Retinal pigment epithelial cell (primary cell): Measurements from ENCODE around the gene STK17B.

Source experiments
- DNase-seq: peaks from one replicate; pipeline ENCODE4 v3.0.0-alpha.2; 2010; ENCODE audit warnings: low read depth
- H3K4me3 ChIP-seq: 2 replicates; pipeline ENCODE4 v1.5.1; 2011; ENCODE audit warnings: mild to moderate bottlenecking, low read length, control low read depth, moderate library complexity
- CTCF ChIP-seq: conservative IDR thresholded peaks from 2 replicates; pipeline ENCODE4 v1.5.1; 2011; ENCODE audit warnings: low read depth, low read length, control low read depth, inconsistent platforms

Gene STK17B

GRCh38 chr2:196184921-196185320 is 13.5 kb upstream of the STK17B start:
- no peak for DNase-seq
- no peak overlapping the region for H3K4me3 ChIP-seq
- no peak for TF ChIP-seq CTCF

- no peak for DNase-seq
- H3K4me3 ChIP-seq: no peak overlapping the region
- no peak for TF ChIP-seq CTCF
Measured at GRCh38 chr2:196183528-196184231, 12.3 kb upstream of the STK17B start.

- no peak for DNase-seq
- no peak overlapping the region for H3K4me3 ChIP-seq
- no peak for TF ChIP-seq CTCF
Measured at GRCh38 chr2:196183172-196183473, 11.7 kb upstream of the STK17B start.

DNA sequence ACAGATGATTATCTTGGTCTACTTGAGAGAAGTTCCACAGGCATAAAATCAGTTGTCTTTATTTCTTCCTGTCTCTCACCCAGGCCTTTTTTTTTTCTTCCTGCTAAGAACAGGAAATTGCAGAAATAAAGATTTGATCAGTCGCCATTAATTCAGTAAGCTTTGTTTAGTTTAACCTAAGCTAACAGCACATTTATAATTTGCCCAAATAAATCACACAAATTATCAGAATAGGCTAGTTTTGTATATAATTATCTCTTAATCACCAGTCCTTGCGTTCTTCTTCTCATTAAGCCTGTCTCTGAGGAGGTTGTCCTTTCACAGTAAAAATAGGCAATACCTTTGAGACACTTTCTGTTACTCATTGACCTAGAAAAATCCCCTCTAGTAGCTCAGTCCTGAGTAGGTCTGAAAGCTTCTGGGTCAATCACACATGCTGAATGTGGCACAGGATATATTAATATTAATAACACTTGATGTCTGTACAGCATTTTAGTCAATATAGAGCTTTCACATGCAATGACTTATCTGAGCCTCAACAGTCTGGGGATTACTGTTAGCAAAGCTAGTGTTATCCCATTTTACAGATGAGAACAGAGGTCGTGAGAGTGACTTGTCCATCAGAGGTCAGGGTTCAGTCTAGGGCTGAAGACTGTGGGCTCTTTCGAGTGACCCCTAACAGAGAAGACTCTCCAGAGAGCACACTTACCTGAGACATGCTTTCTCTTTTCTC is 11.2 kb upstream of the STK17B start:
- TF ChIP-seq CTCF: no peak
- no peak for DNase-seq
- H3K4me3 ChIP-seq: no peak overlapping the region

- no peak for DNase-seq
- no peak overlapping the region for H3K4me3 ChIP-seq
- no peak for TF ChIP-seq CTCF
Measured at GRCh38 chr2:196181484-196181883, 10.1 kb upstream of the STK17B start.

GRCh38 chr2:196177124-196177523 is 5.7 kb upstream of the STK17B start:
- no peak for TF ChIP-seq CTCF
- DNase-seq: no peak
- no peak overlapping the region for H3K4me3 ChIP-seq

- no peak overlapping the region for H3K4me3 ChIP-seq
- DNase-seq: no peak
- no peak for TF ChIP-seq CTCF
Measured at GRCh38 chr2:196176142-196176738, 4.9 kb upstream of the STK17B start.
